GM18511 (cell line): ENCODE measurements around the gene ALG9.
A peak's percentile ranks its signal among the peaks of the same experiment; 100 is the strongest.
"Not testable (repeated sequence)": the region's sequence is repeated elsewhere in the genome, so short reads cannot be mapped to it uniquely, and the experiment has no call there.

Experiments used
- ATAC-seq: cut with Tn5 transposase; IDR thresholded peaks from one replicate; pipeline ENCODE4 v1.9.1; 2021; ENCODE audit warnings: mild to moderate bottlenecking, moderate library complexity; ENCODE audit not compliant: unreplicated experiment

Gene ALG9

DNA sequence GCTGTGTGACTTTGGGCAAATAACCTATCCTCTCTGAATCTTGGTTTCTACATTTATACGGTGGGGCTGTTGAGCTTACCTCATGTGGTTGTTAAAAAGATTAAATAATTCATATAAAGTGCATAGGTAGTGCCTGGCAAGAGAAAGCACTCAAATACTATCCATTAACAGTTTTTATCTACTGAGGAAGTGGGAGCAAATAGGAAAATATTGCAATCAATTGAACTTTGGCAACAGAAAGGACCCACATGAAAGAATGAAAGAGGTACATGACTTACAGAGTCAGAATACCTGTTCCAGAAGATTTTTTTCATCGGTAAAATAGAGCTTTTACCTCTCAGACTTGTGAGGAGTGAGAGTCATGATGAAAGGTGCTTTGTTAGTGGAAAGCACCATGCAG lies 98.8 kb downstream of the ALG9 start:
- no peak for ATAC-seq

DNA sequence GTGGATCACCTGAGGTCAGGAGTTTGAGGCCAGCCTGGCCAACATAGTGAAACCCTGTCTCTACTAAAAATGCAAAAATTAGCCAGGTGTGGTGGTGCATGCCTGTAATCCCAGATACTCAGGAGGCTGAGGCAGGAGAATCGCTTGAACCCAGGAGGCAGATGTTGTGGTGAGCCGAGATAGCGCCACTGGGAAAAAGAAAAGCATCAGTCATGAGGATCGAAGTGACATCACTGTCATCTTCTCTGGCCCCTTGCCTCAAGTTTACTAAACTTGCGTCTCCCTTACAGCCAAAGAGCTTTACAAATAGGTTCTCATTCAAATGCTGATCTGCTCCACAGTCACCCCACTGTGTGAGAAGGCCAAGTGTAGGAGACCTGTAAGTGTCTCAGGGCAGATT lies 100.2 kb downstream of the ALG9 start:
- not testable (repeated sequence) for ATAC-seq

DNA sequence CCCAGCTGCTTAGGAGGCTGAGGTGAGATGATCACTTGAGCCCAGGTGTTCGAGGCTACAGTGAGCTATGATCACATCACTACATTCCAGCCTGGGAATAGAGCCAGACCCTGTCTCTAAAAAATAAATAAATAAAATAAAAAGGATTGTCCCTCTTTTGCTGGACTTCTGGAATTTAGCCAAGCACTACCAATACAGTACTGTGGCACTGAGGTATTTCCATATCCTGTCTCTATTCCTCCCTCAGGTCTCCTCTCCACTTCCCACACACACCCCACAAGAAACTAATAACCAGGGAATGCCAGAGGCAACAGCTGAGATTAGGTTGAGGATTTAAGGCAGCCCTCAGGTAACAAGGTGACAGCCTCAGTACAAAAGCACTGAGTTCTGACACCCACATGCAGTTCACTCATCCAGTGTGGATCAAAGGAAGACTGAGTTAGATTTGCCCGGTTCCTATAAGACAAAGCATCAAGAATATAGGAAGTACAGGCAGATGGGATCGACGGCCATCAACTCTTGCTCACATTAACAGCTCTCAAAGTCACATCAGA lies 100.7 kb downstream of the ALG9 start:
- no peak for ATAC-seq

DNA sequence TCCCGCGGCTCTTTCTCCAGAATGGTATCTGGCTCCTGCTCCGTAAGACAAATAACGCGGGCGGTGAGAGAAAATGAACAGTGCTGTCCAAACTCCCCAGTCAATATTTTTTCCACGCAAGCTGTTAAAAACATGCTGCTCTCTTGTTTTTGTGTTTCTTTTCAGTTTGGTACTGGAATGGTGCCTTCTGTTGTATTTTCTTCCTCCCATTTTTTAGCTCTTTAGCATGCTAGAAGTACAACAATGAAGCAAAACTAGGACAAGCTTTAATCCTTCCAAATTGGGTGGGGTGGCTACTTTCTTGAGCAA lies 104.6 kb downstream of the ALG9 start:
- ATAC-seq = peak; percentile 18

DNA sequence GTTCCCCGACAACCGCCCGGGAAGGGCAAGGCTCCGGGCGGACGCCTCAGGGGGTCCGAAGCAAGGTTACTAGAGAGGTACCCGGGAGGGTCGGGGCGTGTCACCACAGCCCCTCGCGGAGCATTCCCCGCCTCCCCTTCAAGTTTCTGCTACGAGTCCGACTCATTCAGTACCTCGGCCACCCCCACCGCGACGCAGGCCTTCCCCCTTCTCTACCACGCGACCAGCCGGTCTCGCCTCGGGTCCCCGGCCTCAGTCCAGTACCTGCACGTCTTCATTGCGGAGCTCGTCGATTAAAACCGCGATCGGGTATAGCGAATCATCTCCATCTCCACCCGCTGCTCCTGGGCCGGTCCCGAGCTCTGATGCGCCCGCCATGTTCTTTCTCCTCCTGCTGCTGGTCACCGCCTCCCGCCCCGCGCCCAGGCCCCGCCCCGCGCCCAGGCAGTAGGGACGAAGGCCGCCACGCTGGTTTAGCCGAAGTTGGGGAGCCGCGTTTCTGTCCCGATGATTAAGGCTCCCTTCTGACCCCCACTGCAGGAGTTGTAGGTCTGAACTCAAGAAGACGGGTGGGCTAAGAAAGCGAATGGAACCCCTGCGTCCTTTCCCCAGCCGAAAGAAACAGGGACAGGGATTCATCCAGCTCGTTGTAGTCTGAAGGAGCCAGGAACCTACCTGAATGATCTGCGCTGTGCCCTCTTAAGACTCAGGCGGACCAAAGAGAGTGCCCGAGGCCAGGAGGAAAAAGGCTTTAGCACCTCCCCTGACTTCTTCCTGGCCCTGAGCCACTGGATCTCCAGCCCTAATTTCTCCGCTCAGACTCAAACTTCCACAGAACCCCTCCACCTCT lies 105.2 kb downstream of the ALG9 start, which contains the start of gene PPP2R1B:
Gene PPP2R1B (minus strand): TSS at position 406 of the 850 bp plus-strand sequence. CDS start 28 bp downstream, at position 378.
- ATAC-seq = peak; percentile 92

DNA sequence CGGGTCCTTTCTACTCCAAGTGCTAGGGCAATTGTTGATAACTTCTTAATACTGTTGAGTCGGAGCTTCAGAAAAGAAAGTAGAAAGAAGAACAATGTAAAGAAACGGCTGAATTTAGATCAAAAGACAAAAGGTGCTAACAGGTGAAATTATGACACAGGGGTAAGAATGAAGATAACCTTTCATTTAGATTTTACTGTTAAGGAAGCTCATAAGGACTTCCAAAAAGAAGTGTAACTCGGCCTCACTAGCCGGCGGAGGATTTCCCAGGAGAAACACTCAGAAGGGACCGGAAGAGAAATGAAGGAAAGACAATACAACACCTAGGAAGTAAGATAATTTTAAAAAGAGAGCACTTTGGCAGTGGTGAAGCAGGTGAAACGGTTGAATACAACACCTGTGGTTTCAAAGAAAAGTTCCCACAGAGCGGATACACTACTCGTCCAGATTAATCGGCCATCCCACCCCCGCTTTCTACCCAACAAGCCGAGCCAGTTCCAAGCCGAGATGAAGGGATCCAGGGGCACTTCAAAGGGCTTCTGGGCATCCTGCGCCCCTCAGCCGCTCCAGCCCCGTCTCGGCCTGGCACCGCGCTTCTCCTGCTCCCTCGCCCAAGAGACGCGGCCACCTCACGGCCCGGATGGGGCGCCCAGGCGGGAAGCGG lies 105.9 kb downstream of the ALG9 start:
- ATAC-seq = peak; percentile 45

DNA sequence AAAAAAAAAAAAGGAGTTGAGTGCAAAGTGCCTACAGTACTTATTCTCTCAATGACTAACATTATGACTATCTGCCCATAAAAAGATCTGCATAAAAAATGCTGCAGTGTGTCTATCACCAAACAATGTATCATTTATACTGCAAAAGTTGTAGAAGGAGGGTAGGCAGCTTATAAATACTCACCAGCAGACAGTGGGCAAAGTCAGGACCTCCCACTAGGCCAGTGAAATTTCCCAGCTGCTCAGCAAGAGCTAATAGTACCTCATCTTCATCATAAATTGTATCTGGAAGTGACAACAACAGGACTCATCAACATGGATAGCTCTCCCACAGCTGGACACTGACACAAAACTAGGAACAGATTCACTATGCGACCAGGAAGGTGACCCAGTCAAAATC lies 106.8 kb downstream of the ALG9 start:
- no peak for ATAC-seq

DNA sequence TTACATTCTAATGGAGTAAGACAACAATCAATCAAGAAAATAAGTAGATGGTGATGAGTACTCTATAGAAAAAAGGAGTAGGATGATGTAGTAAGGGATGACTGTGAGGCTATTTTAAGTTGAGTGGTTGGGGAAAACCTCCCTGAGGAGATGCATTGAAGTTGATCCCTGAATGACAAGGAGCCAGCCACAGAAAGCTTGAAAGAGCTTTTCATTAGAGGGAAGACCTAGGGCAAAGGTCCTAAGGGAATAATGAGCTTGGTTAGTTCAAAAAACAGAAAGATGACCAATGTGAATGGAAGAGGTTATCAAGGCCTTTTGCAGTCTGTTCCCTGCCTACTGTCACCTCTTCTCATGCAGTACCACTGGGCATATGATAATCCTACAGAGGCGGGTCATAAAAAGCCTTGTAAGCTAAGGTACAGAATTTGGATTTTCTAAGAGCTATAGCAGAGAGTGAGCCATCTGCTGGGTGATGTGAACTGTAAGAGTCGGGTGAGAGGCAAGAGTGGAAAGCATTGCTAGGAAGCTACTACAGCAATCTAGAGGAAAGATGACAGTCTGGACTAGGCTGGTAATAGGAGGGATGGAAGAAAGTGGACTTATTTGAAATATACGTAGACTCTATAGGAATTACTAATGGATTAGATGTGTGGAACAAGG lies 108.3 kb downstream of the ALG9 start:
- no peak for ATAC-seq

DNA sequence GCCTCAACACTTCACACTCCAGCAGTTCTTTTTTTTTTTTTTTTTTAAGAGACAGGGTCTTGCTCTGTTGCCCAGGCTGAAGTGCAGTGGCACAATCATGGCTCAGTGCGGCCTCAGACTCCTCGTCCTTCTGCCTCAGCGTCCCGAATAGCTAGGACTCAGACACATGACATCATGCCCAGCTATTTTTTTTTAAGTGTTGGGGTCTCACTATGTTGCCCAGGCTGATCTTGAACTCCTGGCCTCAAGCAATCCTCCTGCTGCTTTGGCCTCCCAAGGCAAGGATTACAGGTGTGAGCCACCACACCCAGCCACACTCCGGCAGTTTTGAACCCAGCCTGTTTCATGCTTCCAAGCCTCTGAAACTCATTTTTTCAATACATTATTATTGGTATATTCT lies 108.9 kb downstream of the ALG9 start:
- no peak for ATAC-seq

DNA sequence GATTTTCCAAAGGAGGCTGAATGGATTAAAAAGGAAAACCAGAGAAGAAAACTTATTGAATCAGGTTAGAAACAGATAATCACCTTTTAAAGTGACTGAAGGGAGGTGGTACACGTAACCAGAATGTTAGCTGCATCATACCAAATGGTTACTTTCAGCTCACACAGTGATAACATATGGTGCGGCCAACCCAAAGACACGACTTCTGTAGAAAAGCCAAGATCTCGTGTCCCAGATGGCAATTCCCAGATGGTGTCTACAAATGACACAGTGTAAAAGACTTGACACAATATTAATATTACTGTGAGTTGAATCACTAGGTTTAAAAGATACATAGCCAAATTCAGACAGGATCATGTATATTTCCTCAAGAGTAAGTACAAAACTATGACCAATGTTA lies 110.3 kb downstream of the ALG9 start:
- ATAC-seq = no peak

DNA sequence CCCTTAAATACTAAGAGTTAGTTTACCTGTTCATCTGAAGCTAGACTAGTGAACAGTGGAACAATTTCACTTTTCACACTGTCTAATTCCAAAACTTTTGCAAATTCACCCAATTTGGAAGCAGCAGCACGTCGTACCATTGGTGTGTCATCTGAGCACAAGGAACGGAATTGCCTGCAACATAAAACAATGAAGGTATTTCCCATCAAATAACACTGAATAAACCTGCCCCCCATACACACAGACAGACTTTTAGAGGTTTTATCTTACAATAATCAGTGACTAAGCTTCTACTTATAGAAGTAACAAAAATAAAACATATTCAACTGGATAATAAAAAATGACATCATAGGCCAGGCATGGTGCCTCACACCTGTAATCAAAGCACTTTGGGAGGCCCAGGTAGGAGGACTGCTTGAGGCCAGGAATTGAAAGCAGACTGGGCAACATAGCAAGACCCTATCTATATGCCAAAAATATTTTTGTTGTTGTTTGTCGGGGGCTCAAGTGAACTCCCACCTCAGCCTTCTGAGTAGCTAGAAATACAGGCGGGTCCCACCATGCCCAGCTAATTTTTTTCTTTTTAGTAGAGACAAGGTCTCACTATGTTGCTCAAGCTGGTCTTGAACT lies 111.5 kb downstream of the ALG9 start:
- ATAC-seq = no peak

DNA sequence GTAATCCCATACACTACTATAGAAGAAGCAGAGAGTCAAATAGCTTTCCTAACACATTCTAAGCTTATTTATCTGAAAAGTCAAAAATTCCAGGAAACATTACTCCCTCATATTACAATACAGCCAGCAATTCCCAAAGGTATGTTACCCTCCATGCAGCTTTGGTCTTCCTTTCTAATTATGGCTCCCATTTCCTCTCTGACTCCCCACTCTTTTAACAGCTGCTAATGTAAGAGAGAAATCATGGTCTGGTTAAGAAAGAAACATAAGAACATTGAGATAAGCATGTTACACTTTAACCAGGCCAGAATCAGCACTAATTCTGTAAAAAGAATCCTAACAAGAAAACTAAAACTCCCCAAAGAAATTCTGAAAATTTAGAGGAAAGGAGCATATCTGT lies 112.0 kb downstream of the ALG9 start:
- no peak for ATAC-seq

DNA sequence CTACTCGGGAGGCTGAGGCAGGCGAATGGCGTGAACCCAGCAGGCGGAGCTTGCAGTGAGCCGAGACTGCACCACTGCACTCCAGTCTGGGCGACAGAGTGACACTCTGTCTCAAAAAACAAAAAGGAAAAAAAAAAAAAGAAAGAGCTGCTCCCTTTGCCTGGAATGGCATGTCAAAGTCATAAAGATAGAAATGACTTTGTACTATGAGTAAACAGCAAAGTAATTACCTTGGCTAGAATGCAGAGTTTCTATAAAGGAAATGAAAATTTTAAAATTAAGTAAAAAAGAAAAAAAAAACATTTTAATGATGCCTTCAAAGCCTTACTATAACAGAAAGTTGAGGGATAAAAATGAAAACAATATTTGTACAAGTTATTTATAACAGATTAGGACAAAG lies 115.3 kb downstream of the ALG9 start:
- ATAC-seq = no peak

DNA sequence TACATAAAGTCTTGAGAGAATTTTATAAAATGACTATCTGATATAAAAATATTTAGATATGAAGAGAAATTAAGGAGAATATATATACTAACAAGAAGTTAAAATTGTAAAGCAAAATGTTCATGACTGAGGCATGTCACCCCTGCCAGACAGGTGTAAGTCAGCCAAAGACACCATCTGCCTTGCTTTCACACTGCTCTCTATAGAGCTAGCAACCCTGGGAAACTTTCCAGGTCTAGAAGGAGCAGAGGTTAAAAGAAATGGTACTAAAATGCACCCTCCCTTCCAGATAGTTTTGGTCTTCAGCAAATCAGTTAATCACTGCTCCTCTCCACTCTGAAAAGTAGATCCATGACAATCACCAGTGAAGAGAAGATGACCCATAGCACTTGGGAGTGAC lies 121.7 kb downstream of the ALG9 start:
- no peak for ATAC-seq

DNA sequence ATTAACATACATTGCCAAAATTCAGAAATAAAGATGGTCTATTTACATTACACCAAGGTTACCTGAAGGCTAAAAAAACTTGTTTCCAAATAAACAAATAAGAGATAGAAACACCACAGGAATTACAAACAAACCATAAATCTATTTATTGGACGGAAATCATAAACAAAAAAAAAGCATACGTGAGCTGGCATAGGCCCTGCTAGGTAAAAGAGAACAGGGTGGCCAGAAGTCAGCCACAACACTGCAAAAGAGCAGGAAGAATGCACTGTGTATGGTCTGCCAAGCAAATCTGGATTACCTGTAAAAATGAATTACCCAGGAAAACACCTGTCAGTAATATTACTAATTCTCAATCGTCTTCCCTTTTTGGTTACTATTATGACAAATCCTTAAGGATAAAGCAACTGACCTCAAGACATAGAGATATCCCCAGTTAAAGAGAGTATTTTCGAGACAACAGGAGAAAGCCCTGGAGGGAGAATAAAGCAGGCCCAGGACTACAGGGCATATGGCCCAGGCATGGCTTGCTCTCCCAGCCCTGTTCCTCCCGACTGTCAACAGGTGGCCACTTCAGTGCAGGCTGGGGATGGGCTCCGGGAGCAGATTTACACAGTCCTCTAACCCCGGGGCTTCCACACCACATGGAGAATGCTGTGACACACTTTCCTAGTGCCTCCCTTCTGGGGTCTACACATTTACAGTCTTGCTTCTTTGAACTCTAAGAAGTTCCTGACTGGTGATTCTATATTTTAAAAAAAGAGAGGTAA lies 123.2 kb downstream of the ALG9 start:
- no peak for ATAC-seq

DNA sequence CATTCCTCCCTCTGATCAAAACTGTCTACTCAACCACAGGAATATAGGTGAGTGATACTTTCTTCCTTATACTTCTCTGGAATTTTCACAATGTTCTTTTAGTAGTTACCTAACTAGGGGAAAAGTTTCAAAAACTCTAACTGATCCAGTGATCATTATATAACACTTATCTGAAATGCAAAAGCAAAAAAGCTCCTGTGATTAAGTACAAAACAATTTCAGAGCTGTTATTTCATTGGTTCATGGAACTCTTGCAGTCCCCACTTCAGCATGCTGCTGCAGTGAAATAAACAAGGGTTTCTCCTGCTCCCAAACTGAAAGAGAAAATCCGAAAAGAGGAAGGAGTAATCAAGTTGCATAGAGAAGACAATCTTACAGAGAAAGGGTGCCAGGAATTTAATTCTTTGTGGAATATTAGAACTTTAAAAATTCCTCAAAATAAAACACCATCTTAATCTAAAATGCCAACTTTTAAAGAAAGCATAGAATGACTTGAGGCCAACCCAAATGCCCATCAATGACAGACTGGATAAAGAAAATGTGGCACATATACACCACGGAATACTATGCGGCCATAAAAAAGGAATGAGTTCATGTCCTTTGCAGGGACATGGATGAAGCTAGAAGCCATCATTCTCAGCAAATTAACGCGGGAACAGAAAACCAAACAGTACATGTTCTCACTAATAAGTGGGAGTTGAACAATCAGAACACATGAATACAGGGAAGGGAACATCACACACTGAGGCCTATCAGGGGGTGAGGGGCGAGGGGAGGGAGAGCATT lies 125.5 kb downstream of the ALG9 start:
- no peak for ATAC-seq

DNA sequence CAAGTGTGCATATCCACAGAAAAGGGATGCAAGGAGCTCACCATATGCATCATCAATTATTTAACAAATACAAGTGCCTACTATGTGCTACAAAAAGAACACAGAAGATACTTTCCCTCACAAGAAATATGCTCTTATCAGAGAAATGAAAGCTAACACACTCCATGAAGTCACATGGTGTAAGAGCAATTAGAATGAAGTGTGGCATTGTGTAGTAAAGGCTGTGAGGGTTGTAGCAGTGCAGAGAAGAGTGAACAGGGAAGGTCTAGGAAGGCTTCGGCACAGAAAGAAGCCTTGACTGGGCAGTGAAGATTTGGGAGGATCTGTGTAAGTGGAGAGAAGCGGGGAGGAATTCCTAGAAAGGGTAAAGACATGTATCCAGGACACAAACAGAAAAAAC lies 127.7 kb downstream of the ALG9 start:
- ATAC-seq = no peak

DNA sequence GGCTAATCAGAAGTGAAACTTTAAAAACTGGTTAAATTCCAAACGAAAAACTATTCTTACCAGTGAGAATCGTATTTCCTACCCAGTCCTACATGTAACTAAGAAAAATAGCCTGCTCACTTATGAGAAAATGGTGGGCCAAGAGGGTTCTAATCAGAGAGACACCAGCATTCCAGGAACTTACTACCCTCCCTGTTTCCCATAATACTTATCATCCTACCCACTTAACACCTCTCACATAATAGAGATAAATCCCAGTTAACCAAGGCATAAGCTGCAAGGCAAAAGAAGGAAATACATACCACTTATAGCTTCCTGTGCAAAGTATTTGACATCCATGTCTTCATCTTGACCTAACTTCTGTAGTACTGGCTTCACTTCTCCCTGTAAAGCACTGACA lies 129.6 kb downstream of the ALG9 start:
- ATAC-seq = no peak

DNA sequence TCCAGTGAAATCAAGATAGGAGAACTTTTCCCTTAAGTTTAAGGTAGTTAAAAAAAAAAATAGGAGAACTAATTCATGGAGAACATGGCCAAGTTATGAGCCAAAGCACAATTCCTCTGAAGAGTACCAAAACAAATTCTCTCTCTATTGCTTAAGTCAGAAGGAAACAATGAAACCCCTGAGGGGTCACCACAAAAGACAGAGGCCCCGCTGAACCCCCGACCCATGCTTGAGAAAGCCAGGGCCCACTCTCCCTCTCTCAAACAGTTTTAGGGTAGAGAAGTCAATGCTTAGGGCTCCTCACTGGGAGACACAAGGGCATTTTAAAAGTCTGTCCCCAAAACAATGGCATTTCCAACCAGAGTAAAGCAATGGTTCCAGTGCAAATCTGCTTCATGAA lies 132.1 kb downstream of the ALG9 start:
- ATAC-seq = no peak
